Keratinocyte (primary cell): ENCODE data around the gene KPNA5. TPM values are rescaled to one million over a fixed set of nuclear protein-coding genes. Genes with fewer than 3 reads are reported as not detected.
"Not testable (repeated sequence)": the region's sequence is repeated elsewhere in the genome, so short reads cannot be mapped to it uniquely, and the experiment has no call there.

ENCODE experiments used
- DNase-seq: peaks from one replicate; pipeline ENCODE4 v3.0.0-alpha.2; 2011; ENCODE audit warnings: low read depth, missing footprints, low spot score
- FAIRE-seq: peaks from 2 replicates; lab custom pipeline; 2011; peaks lifted over from hg19 to GRCh38; lab: Jason Lieb, UNC
- H2AFZ ChIP-seq: 2 replicates; pipeline ENCODE4 v1.6.0; 2012; ENCODE audit warnings: low read length, control low read depth, inconsistent platforms; ENCODE audit not compliant: control insufficient read depth
- H3K27ac ChIP-seq: 2 replicates; pipeline ENCODE4 v1.5.1; 2011; ENCODE audit warnings: low read length; ENCODE audit not compliant: control insufficient read depth, insufficient read depth
- H3K27me3 ChIP-seq: 3 replicates; pipeline ENCODE4 v1.6.0; 2011; ENCODE audit warnings: low read length; ENCODE audit not compliant: control insufficient read depth, insufficient read depth; ENCODE audit errors: extremely low read depth
- H3K36me3 ChIP-seq, 2 experiments: 2 replicates in 1 of 2; 3 replicates in 1 of 2; pipeline ENCODE4 v1.5.1; 2011; ENCODE audit warnings: low read length in 2 of 2, mild to moderate bottlenecking in 1 of 2; ENCODE audit not compliant: control insufficient read depth in 2 of 2, insufficient read depth in 2 of 2; ENCODE audit errors: extremely low read depth in 1 of 2
- H3K4me1 ChIP-seq: 3 replicates; pipeline ENCODE4 v1.5.1; 2011; ENCODE audit warnings: low read length; ENCODE audit not compliant: control insufficient read depth, insufficient read depth; ENCODE audit errors: extremely low read depth
- H3K4me2 ChIP-seq: 3 replicates; pipeline ENCODE4 v1.6.0; 2011; ENCODE audit warnings: low read depth, low read length; ENCODE audit not compliant: control insufficient read depth, insufficient read depth; ENCODE audit errors: extremely low read depth
- H3K4me3 ChIP-seq, 3 experiments: fragments of 200-600 bp in 1 of 3; sonication (generic) in 1 of 3; 2 replicates in 2 of 3; 3 replicates in 1 of 3; pipeline ENCODE4 v1.5.1; 2011 to 2016; ENCODE audit warnings: low read length in 3 of 3, mild to moderate bottlenecking in 3 of 3, control low read depth in 2 of 3, inconsistent platforms in 1 of 3, low read depth in 1 of 3, mixed read lengths in 1 of 3, mixed run types in 1 of 3, moderate library complexity in 1 of 3; ENCODE audit not compliant: control insufficient read depth in 2 of 3, insufficient read depth in 2 of 3; ENCODE audit errors: extremely low read depth in 1 of 3
- H3K79me2 ChIP-seq: 2 replicates; pipeline ENCODE4 v1.6.0; 2012; ENCODE audit warnings: low read length; ENCODE audit not compliant: control insufficient read depth, insufficient read depth
- H3K9ac ChIP-seq: 3 replicates; pipeline ENCODE4 v1.6.0; 2011; ENCODE audit warnings: low read length; ENCODE audit not compliant: control insufficient read depth, insufficient read depth; ENCODE audit errors: extremely low read depth
- H3K9me1 ChIP-seq: 3 replicates; pipeline ENCODE4 v1.6.0; 2011; ENCODE audit warnings: low read length; ENCODE audit not compliant: control insufficient read depth, insufficient read depth; ENCODE audit errors: extremely low read depth
- H3K9me3 ChIP-seq: 2 replicates; pipeline ENCODE4 v1.5.1; 2012; ENCODE audit warnings: low read depth, low read length; ENCODE audit not compliant: control insufficient read depth
- H4K20me1 ChIP-seq: 3 replicates; pipeline ENCODE4 v1.6.0; 2011; ENCODE audit warnings: low read length; ENCODE audit not compliant: control insufficient read depth, insufficient read depth; ENCODE audit errors: extremely low read depth
- EZH2 ChIP-seq: IDR thresholded peaks from one replicate; pipeline ENCODE4 v1.6.1; 2012; ENCODE audit warnings: inconsistent platforms, mild to moderate bottlenecking, low read length, moderate library complexity
- dilution Hi-C: fragments of 300-500 bp; cut with MboI; formaldehyde crosslinking; loops from one replicate; pipeline ENCODE4 v1.7.0; 2020; ENCODE audit warnings: low sequenced_read_pairs; ENCODE audit not compliant: extremely low pct_ligation_motif_present
- polyA plus RNA-seq, 5 experiments: library from polyadenylated mRNA; depleted of rRNA in 3 of 5; stranded (reverse) in 3 of 5; stranded (forward) in 1 of 5; unstranded in 1 of 5; fragments of >200 nt; gene quantifications; 1 replicate in 1 of 5; 2 replicates in 3 of 5; 3 replicates in 1 of 5; pipeline versions ENCODE4 v1.2.1 to v1.2.3, GENCODE V29; 2011 to 2012; ENCODE audit warnings: missing spikeins in 2 of 5, low read depth in 1 of 5, low replicate concordance in 1 of 5
- TF ChIP-seq, protein P1 (sequence below), 3 experiments: IDR thresholded peaks in 1 of 3; conservative IDR thresholded peaks in 1 of 3; optimal IDR thresholded peaks in 1 of 3; 2 replicates in 2 of 3; 3 replicates in 1 of 3; pipeline versions ENCODE3 to v1.5.1; 2011; ENCODE audit warnings: low read length in 3 of 3, mild to moderate bottlenecking in 3 of 3, moderate library complexity in 2 of 3, control low read depth in 1 of 3, inconsistent platforms in 1 of 3; ENCODE audit not compliant: insufficient read depth in 2 of 3; ENCODE audit errors: extremely low read depth in 1 of 3

The KPNA5 gene
- polyA plus RNA-seq, 1 donor (not counting 4 experiments of a cell fraction or from before 2014, with no cell fraction given): 3.1 TPM

DNA sequence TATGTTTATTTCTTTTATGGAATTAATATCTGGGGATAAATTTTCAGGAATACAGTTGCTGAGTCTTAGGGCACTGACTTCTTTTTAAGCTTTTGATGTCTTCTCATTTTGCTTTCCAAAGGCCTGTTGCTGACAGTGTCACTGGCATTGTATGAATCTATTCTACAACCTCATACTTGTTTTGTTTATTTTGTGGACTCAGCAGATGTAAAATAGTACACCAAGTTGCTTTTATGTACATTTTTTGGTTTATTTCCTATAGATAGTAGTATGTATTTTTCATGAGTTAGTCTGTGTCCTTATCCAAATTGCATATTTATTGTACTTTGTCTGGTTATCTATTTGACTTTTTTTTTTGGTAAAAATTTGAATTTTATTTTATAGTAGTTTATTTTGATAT is 49.5 kb downstream of the KPNA5 start:
- dilution Hi-C loops: no loop called here
- H3K36me3 ChIP-seq: no peaks in the 10 kb centered on the region
- DNase-seq (no peak), FAIRE-seq (no peak)
- no peaks in the 10 kb centered on the region for H4K20me1 ChIP-seq
- H3K4me1 ChIP-seq: no peaks in the 10 kb centered on the region
- no peaks in the 10 kb centered on the region for H3K9me3 ChIP-seq
- no peak overlapping the region for H3K4me2 ChIP-seq
- no peak overlapping the region for H3K27ac ChIP-seq
- no peaks in the 10 kb centered on the region for H3K27me3 ChIP-seq
- no peak overlapping the region for H2AFZ ChIP-seq
- H3K9ac ChIP-seq: no peak overlapping the region
- H3K79me2 ChIP-seq: no peaks in the 10 kb centered on the region
- no peak for TF ChIP-seq EZH2
- TF ChIP-seq, protein P1, sequence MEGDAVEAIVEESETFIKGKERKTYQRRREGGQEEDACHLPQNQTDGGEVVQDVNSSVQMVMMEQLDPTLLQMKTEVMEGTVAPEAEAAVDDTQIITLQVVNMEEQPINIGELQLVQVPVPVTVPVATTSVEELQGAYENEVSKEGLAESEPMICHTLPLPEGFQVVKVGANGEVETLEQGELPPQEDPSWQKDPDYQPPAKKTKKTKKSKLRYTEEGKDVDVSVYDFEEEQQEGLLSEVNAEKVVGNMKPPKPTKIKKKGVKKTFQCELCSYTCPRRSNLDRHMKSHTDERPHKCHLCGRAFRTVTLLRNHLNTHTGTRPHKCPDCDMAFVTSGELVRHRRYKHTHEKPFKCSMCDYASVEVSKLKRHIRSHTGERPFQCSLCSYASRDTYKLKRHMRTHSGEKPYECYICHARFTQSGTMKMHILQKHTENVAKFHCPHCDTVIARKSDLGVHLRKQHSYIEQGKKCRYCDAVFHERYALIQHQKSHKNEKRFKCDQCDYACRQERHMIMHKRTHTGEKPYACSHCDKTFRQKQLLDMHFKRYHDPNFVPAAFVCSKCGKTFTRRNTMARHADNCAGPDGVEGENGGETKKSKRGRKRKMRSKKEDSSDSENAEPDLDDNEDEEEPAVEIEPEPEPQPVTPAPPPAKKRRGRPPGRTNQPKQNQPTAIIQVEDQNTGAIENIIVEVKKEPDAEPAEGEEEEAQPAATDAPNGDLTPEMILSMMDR (optimal IDR thresholded peaks at IDR 0.05 in 1 of 3, IDR thresholded peaks at IDR 0.05 in 1 of 3, conservative IDR thresholded peaks at IDR 0.05 in 1 of 3; ENCODE audit: extremely low read depth in 1 of 3, insufficient read depth in 2 of 3, low read length in 3 of 3): no peak
- no peak overlapping the region for H3K4me3 ChIP-seq
- H3K9me1 ChIP-seq: no peaks in the 10 kb centered on the region

GRCh38 chr6:116737004-116737403 is 56.0 kb downstream of the KPNA5 start:
- no peak for TF ChIP-seq EZH2
- TF ChIP-seq, protein P1 (optimal IDR thresholded peaks at IDR 0.05 in 1 of 3, IDR thresholded peaks at IDR 0.05 in 1 of 3, conservative IDR thresholded peaks at IDR 0.05 in 1 of 3; ENCODE audit: extremely low read depth in 1 of 3, insufficient read depth in 2 of 3, low read length in 3 of 3): no peak
- Histone ChIP-seq H3K4me1 (no peaks in the 10 kb centered on the region), H4K20me1 (no peaks in the 10 kb centered on the region), H3K4me3 (no peak overlapping the region), H3K9me1 (no peaks in the 10 kb centered on the region), H3K9me3 (no peaks in the 10 kb centered on the region), H3K27ac (no peak overlapping the region), H3K79me2 (no peaks in the 10 kb centered on the region), H3K27me3 (no peaks in the 10 kb centered on the region), H3K9ac (no peak overlapping the region), H2AFZ (no peak overlapping the region), H3K36me3 (no peaks in the 10 kb centered on the region), H3K4me2 (no peak overlapping the region)
- dilution Hi-C loops: no loop called here
- DNase-seq: no peak
- FAIRE-seq: no peak

- dilution Hi-C loops, H3K9me1 ChIP-seq, H3K9me3 ChIP-seq, H3K4me2 ChIP-seq, H2AFZ ChIP-seq, H3K36me3 ChIP-seq, H3K27ac ChIP-seq, H3K27me3 ChIP-seq, H3K4me3 ChIP-seq, FAIRE-seq, H3K4me1 ChIP-seq, H4K20me1 ChIP-seq, H3K79me2 ChIP-seq, H3K9ac ChIP-seq, DNase-seq: not testable (repeated sequence)
Measured at GRCh38 chr6:116740486-116740885, 59.5 kb downstream of the KPNA5 start.
